Measurements from ENCODE around the gene G6PC2. TPM values are rescaled to one million over a fixed set of nuclear protein-coding genes. Genes with fewer than 3 reads are reported as not detected.

Gene G6PC2
- total and polyA plus RNA-seq, 10 of the 15 experiments (the other 5 are each of a cell fraction or from before 2014, with no cell fraction given) = not detected

GRCh38 chr2:168913495-168913894 is 12.4 kb downstream of the G6PC2 start:
- TF ChIP-seq, protein P1, sequence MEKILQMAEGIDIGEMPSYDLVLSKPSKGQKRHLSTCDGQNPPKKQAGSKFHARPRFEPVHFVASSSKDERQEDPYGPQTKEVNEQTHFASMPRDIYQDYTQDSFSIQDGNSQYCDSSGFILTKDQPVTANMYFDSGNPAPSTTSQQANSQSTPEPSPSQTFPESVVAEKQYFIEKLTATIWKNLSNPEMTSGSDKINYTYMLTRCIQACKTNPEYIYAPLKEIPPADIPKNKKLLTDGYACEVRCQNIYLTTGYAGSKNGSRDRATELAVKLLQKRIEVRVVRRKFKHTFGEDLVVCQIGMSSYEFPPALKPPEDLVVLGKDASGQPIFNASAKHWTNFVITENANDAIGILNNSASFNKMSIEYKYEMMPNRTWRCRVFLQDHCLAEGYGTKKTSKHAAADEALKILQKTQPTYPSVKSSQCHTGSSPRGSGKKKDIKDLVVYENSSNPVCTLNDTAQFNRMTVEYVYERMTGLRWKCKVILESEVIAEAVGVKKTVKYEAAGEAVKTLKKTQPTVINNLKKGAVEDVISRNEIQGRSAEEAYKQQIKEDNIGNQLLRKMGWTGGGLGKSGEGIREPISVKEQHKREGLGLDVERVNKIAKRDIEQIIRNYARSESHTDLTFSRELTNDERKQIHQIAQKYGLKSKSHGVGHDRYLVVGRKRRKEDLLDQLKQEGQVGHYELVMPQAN (conservative IDR thresholded peaks at IDR 0.05) = no peak
- no peak for TF ChIP-seq ZNF384 (IDR thresholded peaks at IDR 0.05; ENCODE audit: borderline replicate concordance, low read depth, low read length)
- TF ChIP-seq, protein P2, sequence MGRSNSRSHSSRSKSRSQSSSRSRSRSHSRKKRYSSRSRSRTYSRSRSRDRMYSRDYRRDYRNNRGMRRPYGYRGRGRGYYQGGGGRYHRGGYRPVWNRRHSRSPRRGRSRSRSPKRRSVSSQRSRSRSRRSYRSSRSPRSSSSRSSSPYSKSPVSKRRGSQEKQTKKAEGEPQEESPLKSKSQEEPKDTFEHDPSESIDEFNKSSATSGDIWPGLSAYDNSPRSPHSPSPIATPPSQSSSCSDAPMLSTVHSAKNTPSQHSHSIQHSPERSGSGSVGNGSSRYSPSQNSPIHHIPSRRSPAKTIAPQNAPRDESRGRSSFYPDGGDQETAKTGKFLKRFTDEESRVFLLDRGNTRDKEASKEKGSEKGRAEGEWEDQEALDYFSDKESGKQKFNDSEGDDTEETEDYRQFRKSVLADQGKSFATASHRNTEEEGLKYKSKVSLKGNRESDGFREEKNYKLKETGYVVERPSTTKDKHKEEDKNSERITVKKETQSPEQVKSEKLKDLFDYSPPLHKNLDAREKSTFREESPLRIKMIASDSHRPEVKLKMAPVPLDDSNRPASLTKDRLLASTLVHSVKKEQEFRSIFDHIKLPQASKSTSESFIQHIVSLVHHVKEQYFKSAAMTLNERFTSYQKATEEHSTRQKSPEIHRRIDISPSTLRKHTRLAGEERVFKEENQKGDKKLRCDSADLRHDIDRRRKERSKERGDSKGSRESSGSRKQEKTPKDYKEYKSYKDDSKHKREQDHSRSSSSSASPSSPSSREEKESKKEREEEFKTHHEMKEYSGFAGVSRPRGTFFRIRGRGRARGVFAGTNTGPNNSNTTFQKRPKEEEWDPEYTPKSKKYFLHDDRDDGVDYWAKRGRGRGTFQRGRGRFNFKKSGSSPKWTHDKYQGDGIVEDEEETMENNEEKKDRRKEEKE (IDR thresholded peaks at IDR 0.05) = no peak

More at GRCh38 chr2:168913495-168913894, 12.4 kb downstream of the G6PC2 start:
- BruUV-seq (replicated peaks) = no TSS peak
- ChIA-PET CTCF (no interaction called here), RAD21 (ENCODE audit: unreplicated experiment) (no interaction called here), SMC1A (ENCODE audit: uncharacterized antibody, unreplicated experiment) (no interaction called here), POLR2A (interaction anchor here (0.7 kb wide), 1 partner anchor 150 kb away, joined by 4 read pairs; no protein-coding TSS in a partner anchor)
- 75% methylated on average over 4 of the region's 4 CpGs for WGBS (ENCODE audit: insufficient coverage, insufficient replicate concordance, low lambda C conversion rate, missing lambda C conversion rate)
- ATAC-seq (no peak), DNase-seq (ENCODE audit: low read depth, low spot score) (no peak), FAIRE-seq (no peak)
- no peaks in the 10 kb centered on the region for H3K4me1 ChIP-seq (ENCODE audit: control insufficient read depth, insufficient read depth, low read length)
- H3K79me2 ChIP-seq (ENCODE audit: control insufficient read depth, insufficient read depth, low read length) = no peaks in the 10 kb centered on the region
- no peak overlapping the region for H3K9ac ChIP-seq (ENCODE audit: control insufficient read depth, insufficient read depth, low read length)
- in situ Hi-C loops (cut with MboI) = loop anchor here (5.0 kb wide), 1 partner anchor 566 kb away; no protein-coding TSS in a partner anchor
- H2AFZ ChIP-seq (ENCODE audit: control insufficient read depth, low read depth, low read length) = no peak overlapping the region
- H3K9me3 ChIP-seq (replicated peaks; ENCODE audit: control insufficient read depth, insufficient read depth, low read length) = no peaks in the 10 kb centered on the region
- H3K36me3 ChIP-seq (ENCODE audit: control insufficient read depth in 2 of 2, insufficient read depth in 2 of 2, low read length in 1 of 2) = no peaks in the 10 kb centered on the region
- no peak overlapping the region for H3K27ac ChIP-seq (ENCODE audit: control insufficient read depth, insufficient read depth)
- peaks cover 5 to 11% of the 10 kb centered on the region in 2 experiments; a peak in 3 of 4 replicates for H3K27me3 ChIP-seq (replicated peaks in 1 of 2; ENCODE audit: control insufficient read depth in 2 of 2, insufficient read depth in 2 of 2, low read length in 1 of 2)
- no peak overlapping the region for H3K4me2 ChIP-seq (ENCODE audit: control insufficient read depth, insufficient read depth)
- intact Hi-C loops (cut with micrococcal nuclease; ENCODE audit: unreplicated experiment) = no loop called here
- H3K4me3 ChIP-seq = no peak overlapping the region
- no peaks in the 10 kb centered on the region for H4K20me1 ChIP-seq (ENCODE audit: control insufficient read depth, insufficient read depth)
